HL-60 (cell line): ENCODE measurements around the gene HCFC1.

ENCODE experiments used
- DNase-seq, 2 experiments: peaks; one replicate each; pipeline ENCODE4 v3.0.0-alpha.2; 2010 to 2020; ENCODE audit warnings: low read depth in 1 of 2, low spot score in 1 of 2
- H3K27ac ChIP-seq: fragments of 250-450 bp; sonication (Bioruptor Pico); replicated peaks from 2 replicates; pipeline ENCODE4 v1.5.1; 2020; ENCODE audit warnings: mild to moderate bottlenecking, moderate library complexity
- H3K27me3 ChIP-seq: fragments of 250-450 bp; sonication (Bioruptor Pico); 2 replicates; pipeline ENCODE4 v1.5.1; 2021; ENCODE audit warnings: mild to moderate bottlenecking, moderate library complexity; ENCODE audit not compliant: insufficient read depth, poor library complexity, severe bottlenecking
- H3K4me3 ChIP-seq: replicated peaks from 2 replicates; pipeline ENCODE4 v1.5.1; 2011; ENCODE audit warnings: mild to moderate bottlenecking, control low read depth, low read length; ENCODE audit not compliant: insufficient read depth
- CTCF ChIP-seq: IDR thresholded peaks from one replicate; pipeline ENCODE4 v1.5.1; 2011; ENCODE audit warnings: low read length, control low read depth, inconsistent platforms; ENCODE audit not compliant: insufficient read depth
- GABPA ChIP-seq: IDR thresholded peaks from 2 replicates; pipeline ENCODE4 v1.6.1; 2012; ENCODE audit warnings: low read depth
- POLR2AphosphoS5 ChIP-seq: IDR thresholded peaks from 2 replicates; pipeline ENCODE4 v1.6.1; 2012; ENCODE audit warnings: low read depth
- REST ChIP-seq: IDR thresholded peaks from 2 replicates; pipeline ENCODE4 v1.6.1; 2012; ENCODE audit warnings: low read depth; ENCODE audit not compliant: insufficient replicate concordance
- SPI1 ChIP-seq: IDR thresholded peaks from 2 replicates; pipeline ENCODE4 v1.6.1; 2012; ENCODE audit warnings: low read depth, mild to moderate bottlenecking, borderline replicate concordance

Gene HCFC1

GRCh38 chrX:154006947-154007346, 35.3 kb upstream of the HCFC1 start:
- Histone ChIP-seq H3K27ac (no peak overlapping the region), H3K27me3 (no peaks in the 10 kb centered on the region), H3K4me3 (no peak overlapping the region)
- DNase-seq = no peak
- TF ChIP-seq CTCF (no peak), REST (no peak), POLR2AphosphoS5 (no peak), GABPA (no peak)

- Histone ChIP-seq H3K4me3 (no peak overlapping the region), H3K27me3 (no peaks in the 10 kb centered on the region), H3K27ac (peak overlapping the region; percentile 94)
- no peak for DNase-seq
- no peak for TF ChIP-seq CTCF
- TF ChIP-seq SPI1 = no peak
- TF ChIP-seq REST = no peak
Observed at GRCh38 chrX:154004315-154004714, 32.7 kb upstream of the HCFC1 start.

GRCh38 chrX:154002215-154002719, 30.6 kb upstream of the HCFC1 start:
- Histone ChIP-seq H3K27ac (peak overlapping the region; percentile 94), H3K4me3 (no peak overlapping the region), H3K27me3 (no peaks in the 10 kb centered on the region)
- peak; percentile 70 to 92 for DNase-seq
- TF ChIP-seq REST (no peak), SPI1 (0 out of 2 replicates have a peak, but pooled peaks have one; percentile 15), GABPA (peak; percentile 83), POLR2AphosphoS5 (peak; percentile 86)
